Spinal cord (tissue), 10 donors: ENCODE results near the gene IREB2. TPM values are rescaled to one million over a fixed set of nuclear protein-coding genes. Genes with fewer than 3 reads are reported as not detected.

Experiments
- DNase-seq, 6 donors: peaks; one replicate each; pipeline versions ENCODE4 v3.0.0 to v3.0.0-alpha.2; 2013 to 2015; ENCODE audit warnings: low spot score in 6 of 6, low read depth in 4 of 6
- H3K27ac ChIP-seq: one replicate; pipeline ENCODE4 v1.5.1; 2013; ENCODE audit warnings: low read depth, low read length, control low read depth
- H3K27me3 ChIP-seq: one replicate; pipeline ENCODE4 v1.6.1; 2013; ENCODE audit warnings: low read length; ENCODE audit not compliant: control insufficient read depth, insufficient read depth
- H3K36me3 ChIP-seq: one replicate; pipeline ENCODE4 v1.6.1; 2013; ENCODE audit warnings: low read length; ENCODE audit not compliant: control insufficient read depth, insufficient read depth
- H3K4me1 ChIP-seq: one replicate; pipeline ENCODE4 v1.6.1; 2013; ENCODE audit warnings: low read length; ENCODE audit not compliant: control insufficient read depth, insufficient read depth
- H3K4me3 ChIP-seq: one replicate; pipeline ENCODE4 v1.5.1; 2013; ENCODE audit warnings: low read depth, low read length, control low read depth
- H3K9me3 ChIP-seq: one replicate; pipeline ENCODE4 v1.6.1; 2013; ENCODE audit warnings: low read length; ENCODE audit not compliant: control insufficient read depth, insufficient read depth
- WGBS: methylation state at CpG from one replicate; pipeline ENCODE4 v1.1.5; 2013; ENCODE audit warnings: missing lambda C conversion rate; ENCODE audit not compliant: insufficient coverage; 5-methylcytosine and 5-hydroxymethylcytosine counted together
- polyA plus RNA-seq, 2 donors: library from polyadenylated mRNA; unstranded; fragments of 120-200 nt; gene quantifications; one replicate each; pipeline ENCODE4 v1.2.1, GENCODE V29; 2013; ENCODE audit not compliant: insufficient read length in 2 of 2
- total RNA-seq, 2 donors: library from RNA; depleted of rRNA in 1 of 2; stranded (reverse); fragments of 120-200 nt in 1 of 2; fragments of >200 nt in 1 of 2; gene quantifications; one replicate each; pipeline versions ENCODE4 v1.2.3 to v1.2.4, GENCODE V29; 2013 to 2014
- donor health status: healthy.

The IREB2 gene
- total and polyA plus RNA-seq, 4 donors: 33.6 to 62.4 (median 38.4) TPM

DNA sequence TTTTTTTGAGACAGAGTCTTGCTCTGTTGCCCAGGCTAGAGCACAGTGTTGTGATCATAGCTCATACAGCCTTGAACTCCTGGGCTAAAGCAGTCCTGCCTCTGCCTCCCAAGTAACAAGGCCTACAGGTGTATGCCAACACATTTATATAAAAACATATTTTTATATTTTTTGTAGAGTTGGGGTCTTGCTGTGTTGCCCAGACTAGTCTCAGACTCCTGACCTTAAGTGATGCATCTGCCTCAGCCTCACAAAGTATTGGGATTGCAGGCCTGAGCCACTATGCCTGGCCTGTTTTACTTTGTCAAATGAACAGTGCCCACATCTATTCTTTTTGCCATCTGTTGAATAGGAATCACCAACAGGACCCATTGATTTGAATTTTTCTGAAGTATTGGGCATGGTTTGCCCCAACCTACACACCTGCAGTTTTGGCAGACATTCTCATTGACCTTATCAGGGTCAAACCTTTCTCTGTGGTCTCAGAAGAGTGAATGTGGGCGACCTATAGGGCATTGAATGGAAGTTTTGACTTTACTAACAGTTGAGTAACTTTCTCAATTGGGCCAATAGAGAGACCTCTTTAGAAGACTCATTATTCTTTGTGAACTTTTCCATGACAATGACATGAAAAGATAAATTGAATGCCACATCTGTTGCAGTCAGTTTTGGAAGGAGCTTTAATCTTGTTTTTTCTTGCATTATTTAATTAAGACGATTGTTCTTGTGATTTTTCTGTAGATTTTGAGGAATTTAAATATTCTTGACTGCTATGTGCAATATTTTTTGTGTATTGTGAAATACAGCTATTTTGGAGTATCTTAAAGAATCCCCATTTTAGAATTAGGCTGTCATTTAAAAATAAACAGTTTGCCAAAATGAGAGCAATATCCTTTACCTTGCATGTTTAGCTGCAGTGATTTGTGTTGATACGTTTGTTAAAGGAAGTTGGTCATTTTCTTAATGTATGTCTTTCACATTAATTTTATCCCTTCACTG lies 2.7 kb downstream of the IREB2 start:
- H3K27me3 ChIP-seq: no peaks in the 10 kb centered on the region
- peaks cover 15% of the 10 kb centered on the region for H3K36me3 ChIP-seq
- no peak for DNase-seq
- no peak overlapping the region for H3K27ac ChIP-seq
- H3K4me1 ChIP-seq: peaks cover 8% of the 10 kb centered on the region
- H3K9me3 ChIP-seq: no peaks in the 10 kb centered on the region
- no CpG with 5 or more reads among the region's 3 CpGs for WGBS
- no peak overlapping the region for H3K4me3 ChIP-seq

DNA sequence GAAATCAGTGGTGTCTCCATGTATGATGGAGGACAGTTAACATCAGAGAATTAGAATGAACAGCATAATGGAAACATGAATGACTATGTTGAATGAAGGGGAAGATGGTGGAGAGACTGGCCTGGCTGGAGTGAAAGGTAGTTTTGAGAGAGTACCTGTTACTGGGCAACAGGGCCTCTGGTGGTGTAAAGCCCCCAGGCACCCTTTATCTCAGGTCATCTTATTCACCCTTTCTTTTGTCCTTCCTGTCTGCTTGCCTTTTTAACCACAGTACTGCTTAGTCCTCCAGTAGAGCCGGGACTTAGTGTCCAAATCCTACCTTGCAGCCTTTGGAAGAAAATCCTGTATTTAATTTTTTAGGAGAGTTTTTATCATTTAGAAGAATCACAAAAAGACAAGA lies 6.2 kb downstream of the IREB2 start:
- peaks cover 6% of the 10 kb centered on the region for H3K4me1 ChIP-seq
- no peaks in the 10 kb centered on the region for H3K27me3 ChIP-seq
- peaks cover 34% of the 10 kb centered on the region for H3K36me3 ChIP-seq
- no peak overlapping the region for H3K4me3 ChIP-seq
- DNase-seq: no peak
- H3K9me3 ChIP-seq: no peaks in the 10 kb centered on the region
- H3K27ac ChIP-seq: no peak overlapping the region
- no CpG with 5 or more reads among the region's 1 CpG for WGBS

DNA sequence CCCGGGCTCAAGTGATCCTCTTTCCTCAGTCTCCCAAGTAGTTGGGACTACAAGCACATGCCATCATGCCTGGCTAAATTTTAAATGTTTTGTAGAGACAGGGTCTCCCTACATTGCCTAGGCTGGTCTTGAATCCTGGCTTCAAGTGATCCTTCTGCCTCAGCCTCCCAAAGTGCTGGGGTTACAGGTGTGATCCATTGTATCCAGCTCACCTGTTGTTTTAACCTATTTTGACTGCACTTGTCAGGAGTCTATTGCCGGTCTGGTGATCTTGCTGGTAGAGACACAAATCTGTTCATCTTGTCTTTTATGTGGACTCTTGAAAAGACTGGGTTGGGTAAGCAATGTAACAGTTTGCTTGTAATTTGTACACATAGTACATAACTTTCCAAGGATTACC lies 7.9 kb downstream of the IREB2 start:
- no peak for DNase-seq
- Histone ChIP-seq H3K4me3 (no peak overlapping the region), H3K9me3 (no peaks in the 10 kb centered on the region), H3K27ac (no peak overlapping the region), H3K4me1 (peaks cover 6% of the 10 kb centered on the region), H3K27me3 (no peaks in the 10 kb centered on the region), H3K36me3 (peaks cover 28% of the 10 kb centered on the region)
- WGBS: no CpG with 5 or more reads among the region's 2 CpGs

DNA sequence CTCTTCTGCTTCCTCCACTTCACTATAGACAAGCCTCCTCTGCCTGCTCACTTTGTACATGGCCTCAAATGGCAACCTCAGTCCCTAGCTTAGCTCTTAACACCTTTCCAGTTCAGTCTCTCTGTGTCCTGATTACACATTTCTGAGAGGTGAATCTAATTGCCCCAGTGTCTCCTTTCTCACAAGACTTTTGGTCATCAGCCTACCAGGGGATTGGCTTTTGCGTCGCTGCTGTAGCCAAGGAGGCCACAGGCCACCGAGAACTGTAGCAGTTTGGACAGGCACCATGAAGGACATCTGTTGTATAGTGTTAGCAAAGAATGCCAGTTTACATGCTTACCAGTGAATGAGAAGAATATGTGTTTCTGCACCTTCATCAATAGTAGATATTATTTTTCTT lies 8.5 kb downstream of the IREB2 start:
- H3K36me3 ChIP-seq: peaks cover 28% of the 10 kb centered on the region
- 61% methylated on average over 3 of the region's 3 CpGs for WGBS
- no peak for DNase-seq
- H3K4me1 ChIP-seq: peaks cover 6% of the 10 kb centered on the region
- H3K27me3 ChIP-seq: no peaks in the 10 kb centered on the region
- H3K9me3 ChIP-seq: no peaks in the 10 kb centered on the region
- H3K27ac ChIP-seq: no peak overlapping the region
- no peak overlapping the region for H3K4me3 ChIP-seq

DNA sequence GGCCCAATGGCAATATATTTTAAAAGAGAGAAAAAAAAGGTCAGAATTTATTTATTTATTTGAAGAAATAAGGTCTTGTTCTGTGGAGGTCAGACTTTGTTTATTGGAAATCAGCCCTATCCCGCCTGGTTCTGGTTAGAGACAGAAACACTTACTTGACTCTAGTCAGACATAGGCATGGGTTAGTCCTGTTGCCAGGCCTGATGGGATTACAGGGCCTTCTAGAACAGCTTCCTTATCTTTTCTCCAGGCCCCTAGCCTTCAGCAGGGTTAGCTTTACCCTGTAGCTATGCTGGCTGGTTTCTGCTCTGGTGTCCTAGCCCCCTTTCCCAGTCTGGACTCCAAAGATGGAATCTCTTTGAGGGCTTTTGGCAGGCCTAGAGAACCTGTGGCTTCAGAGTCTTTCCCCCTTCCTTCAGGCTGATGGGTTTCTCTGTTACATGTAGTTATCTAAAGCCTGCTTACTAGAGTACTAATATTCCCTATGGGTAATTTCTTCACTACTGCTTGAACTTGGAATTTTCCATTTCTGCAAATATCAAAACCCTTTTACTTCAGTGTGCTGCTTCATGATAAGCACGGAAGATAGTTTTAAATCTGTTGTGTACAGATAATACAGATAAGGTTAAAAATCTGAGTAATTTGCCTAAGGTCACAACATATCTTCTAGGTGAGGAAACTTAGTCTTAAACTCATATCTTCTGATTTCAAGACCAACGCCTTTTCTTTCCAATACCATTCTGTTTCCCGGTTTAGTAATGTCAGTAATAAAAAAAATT lies 10.6 kb downstream of the IREB2 start:
- peaks cover 6% of the 10 kb centered on the region for H3K4me1 ChIP-seq
- no peak overlapping the region for H3K27ac ChIP-seq
- H3K4me3 ChIP-seq: no peak overlapping the region
- 100% methylated on average over 1 of the region's 4 CpGs for WGBS
- H3K9me3 ChIP-seq: no peaks in the 10 kb centered on the region
- no peaks in the 10 kb centered on the region for H3K27me3 ChIP-seq
- H3K36me3 ChIP-seq: peaks cover 26% of the 10 kb centered on the region
- DNase-seq: no peak

DNA sequence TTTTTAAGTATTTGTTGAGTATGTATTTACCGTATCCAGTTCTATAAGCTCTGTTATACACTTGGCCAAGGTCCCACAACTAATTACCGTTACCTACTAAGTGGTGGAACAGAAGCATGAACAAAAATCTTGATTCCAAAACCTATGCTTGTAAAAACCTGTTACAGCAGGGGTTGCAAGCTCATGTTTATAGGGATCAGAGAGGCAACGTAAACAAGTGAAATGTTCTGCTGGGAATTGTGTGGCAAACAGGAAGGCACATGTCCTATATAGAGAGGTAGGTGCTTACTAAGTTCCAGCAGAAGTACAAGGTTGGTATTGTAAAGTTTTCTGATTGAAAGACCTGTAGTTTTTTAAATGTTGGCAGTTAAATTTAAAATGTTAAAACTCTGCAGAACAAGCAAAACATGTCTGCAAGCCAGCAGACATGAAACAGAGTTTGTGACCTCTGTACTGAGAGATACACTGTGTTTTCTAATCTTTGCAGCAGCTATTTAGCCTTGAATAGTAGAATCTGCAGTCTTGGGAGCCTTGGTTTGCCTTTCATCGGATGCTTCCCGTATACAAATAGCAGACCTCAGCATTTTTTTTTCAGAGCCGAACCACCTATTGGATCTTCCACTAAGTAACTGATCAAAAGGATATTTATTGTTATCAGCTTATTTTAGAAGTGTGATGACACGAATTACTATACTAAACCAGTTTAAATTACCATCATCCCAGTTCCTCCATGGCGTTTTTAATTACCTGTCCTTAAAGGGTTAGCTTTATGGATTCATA lies 11.4 kb downstream of the IREB2 start:
- no peaks in the 10 kb centered on the region for H3K27me3 ChIP-seq
- H3K36me3 ChIP-seq: peaks cover 24% of the 10 kb centered on the region
- DNase-seq: no peak
- H3K4me3 ChIP-seq: no peak overlapping the region
- H3K4me1 ChIP-seq: peaks cover 6% of the 10 kb centered on the region
- no peak overlapping the region for H3K27ac ChIP-seq
- 77% methylated on average over 1 of the region's 8 CpGs for WGBS
- no peaks in the 10 kb centered on the region for H3K9me3 ChIP-seq

DNA sequence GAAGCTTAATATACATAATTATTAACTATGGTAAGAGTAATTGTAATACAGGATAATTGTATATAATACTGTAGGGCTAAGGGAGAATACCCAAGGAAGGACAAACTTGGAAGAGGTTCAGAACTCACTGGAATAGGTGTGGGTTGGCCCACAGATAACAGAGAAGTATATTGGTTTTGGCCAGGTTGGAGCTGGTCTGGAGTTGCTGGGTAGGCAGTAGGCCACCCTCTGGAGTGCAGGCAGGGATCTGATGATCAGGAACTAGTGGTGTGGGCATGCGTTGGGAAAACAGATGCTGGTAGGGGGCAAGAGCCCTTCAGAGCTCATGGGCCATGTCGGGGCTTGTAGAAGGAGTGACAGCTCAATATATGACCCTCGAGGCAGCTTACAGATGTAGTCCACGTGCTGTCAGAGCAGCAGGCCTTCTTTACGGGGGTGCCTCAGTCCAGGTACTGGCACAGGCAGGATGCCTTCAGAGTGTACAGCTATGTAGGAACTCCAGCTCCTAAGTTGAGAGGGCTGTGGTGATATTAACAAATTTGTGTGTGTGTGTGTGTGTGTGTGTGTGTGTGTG lies 12.4 kb downstream of the IREB2 start:
- Histone ChIP-seq H3K27ac (no peak overlapping the region), H3K4me3 (no peak overlapping the region)
- WGBS: 77% methylated on average over 5 of the region's 5 CpGs

DNA sequence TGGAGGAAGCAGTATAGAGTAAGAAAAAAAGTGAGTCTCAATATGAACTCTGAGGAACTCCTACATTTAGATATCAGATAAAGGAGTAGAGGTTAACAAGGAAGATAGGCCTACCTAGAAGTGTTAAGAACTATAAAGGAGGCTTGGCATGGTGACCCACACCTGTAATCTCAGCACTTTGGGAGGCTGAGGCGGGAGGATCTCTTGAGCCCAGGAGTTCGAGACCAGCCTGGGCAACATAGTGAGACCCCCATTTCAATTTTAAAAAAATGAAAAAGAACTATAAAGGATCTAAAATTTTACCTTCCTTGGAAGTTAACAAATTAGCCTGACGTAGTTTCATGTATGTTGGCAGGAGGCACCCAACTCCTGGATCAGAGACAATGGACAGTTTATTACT lies 14.5 kb downstream of the IREB2 start:
- H3K4me3 ChIP-seq: no peak overlapping the region
- no peak overlapping the region for H3K27ac ChIP-seq
- peaks cover 4% of the 10 kb centered on the region for H3K36me3 ChIP-seq
- peaks cover 21% of the 10 kb centered on the region for H3K4me1 ChIP-seq
- DNase-seq: no peak
- no CpG with 5 or more reads among the region's 3 CpGs for WGBS
- H3K27me3 ChIP-seq: no peaks in the 10 kb centered on the region
- no peaks in the 10 kb centered on the region for H3K9me3 ChIP-seq

More for the DNA sequence above, 12.4 kb downstream of the IREB2 start:
- H3K27me3 ChIP-seq: no peaks in the 10 kb centered on the region
- peaks cover 20% of the 10 kb centered on the region for H3K36me3 ChIP-seq
- no peaks in the 10 kb centered on the region for H3K9me3 ChIP-seq
- DNase-seq: no peak
- H3K4me1 ChIP-seq: peaks cover 13% of the 10 kb centered on the region

DNA sequence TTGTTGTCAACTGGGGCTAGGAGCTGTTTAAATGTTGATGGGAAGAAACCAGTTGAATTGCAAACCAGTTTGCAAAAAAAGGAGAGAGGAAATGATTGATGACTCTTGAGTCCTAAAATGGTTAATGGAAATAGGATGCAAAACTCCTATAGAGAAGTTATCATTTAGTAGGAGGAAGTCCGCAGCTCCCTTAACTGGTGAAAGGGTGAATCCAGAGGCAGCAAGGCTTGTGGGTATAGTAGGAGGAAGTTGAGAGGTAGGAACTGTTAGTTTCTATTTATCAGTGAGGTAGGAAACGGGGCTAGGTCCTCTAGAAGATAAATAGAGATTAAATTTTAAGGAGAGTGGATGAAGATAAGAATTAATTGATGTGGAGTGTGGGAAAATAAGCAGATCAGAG lies 15.4 kb downstream of the IREB2 start:
- no peaks in the 10 kb centered on the region for H3K27me3 ChIP-seq

More for the DNA sequence above, 15.4 kb downstream of the IREB2 start:
- no peaks in the 10 kb centered on the region for H3K9me3 ChIP-seq
- H3K4me1 ChIP-seq: peaks cover 17% of the 10 kb centered on the region
- no peak overlapping the region for H3K4me3 ChIP-seq
- 70% methylated on average over 2 of the region's 2 CpGs for WGBS
- H3K36me3 ChIP-seq: no peaks in the 10 kb centered on the region
- DNase-seq: no peak
- H3K27ac ChIP-seq: no peak overlapping the region
